ENCODE measurements around the gene IL17REL.

DNA sequence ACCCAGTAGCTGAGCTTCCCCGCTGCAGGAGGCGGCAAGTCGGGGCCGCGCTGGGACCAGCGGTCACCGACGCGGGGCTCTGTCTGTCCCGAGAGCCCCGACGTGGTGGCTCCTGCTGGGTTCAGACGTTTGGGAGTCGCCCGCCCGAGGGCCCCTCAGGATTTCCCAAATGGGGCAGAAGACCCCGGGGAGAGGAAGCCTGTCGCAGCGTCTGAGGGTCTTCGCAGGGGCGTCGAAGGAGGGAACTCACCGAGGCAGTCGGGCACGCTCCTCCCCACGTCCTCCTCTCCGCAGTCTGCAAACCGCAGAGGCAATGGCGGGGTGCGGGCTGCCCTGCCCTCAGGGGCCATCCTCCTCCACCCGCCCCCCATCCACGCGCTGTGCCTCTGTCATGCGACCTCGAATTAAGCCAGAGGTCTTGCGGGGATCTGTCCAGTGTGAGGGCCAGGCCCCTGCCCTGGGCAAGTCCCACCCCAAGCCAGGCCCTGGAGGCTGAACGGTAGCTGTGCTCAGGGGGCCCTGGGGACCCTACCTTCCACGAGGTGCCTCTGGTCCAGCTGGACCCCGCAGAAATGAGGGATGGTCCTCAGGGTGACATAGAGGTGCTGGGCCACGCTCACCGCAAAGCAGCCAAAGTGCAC lies 12.5 kb downstream of the IL17REL start:
- TF ChIP-seq, protein P1, sequence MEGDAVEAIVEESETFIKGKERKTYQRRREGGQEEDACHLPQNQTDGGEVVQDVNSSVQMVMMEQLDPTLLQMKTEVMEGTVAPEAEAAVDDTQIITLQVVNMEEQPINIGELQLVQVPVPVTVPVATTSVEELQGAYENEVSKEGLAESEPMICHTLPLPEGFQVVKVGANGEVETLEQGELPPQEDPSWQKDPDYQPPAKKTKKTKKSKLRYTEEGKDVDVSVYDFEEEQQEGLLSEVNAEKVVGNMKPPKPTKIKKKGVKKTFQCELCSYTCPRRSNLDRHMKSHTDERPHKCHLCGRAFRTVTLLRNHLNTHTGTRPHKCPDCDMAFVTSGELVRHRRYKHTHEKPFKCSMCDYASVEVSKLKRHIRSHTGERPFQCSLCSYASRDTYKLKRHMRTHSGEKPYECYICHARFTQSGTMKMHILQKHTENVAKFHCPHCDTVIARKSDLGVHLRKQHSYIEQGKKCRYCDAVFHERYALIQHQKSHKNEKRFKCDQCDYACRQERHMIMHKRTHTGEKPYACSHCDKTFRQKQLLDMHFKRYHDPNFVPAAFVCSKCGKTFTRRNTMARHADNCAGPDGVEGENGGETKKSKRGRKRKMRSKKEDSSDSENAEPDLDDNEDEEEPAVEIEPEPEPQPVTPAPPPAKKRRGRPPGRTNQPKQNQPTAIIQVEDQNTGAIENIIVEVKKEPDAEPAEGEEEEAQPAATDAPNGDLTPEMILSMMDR (IDR thresholded peaks at IDR 0.05), result no peak
- TF ChIP-seq POLR2A (IDR thresholded peaks at IDR 0.05), result no peak

All from adrenal gland (tissue), 5 donors.